K562 (cell line): ENCODE results near the gene ITPK1. TPM values are rescaled to one million over a fixed set of nuclear protein-coding genes. Genes with fewer than 3 reads are reported as not detected.

Source experiments
- ATAC-seq: fragments of 200-7000 bp; cut with Tn5 transposase; 3 replicates; pipeline ENCODE4 v1.9.1; 2020; ENCODE audit warnings: moderate library complexity
- BruUV-seq: library from RNA; stranded (reverse); fragments of 400-500 nt; replicated peaks from 2 replicates; lab custom pipeline; 2021; lab: Mats Ljungman, UMichigan
- CTCF ChIA-PET: fragments of 300-600 bp; formaldehyde crosslinking; extraction: SDS; loops from one replicate; lab custom pipeline; 2021; ENCODE audit warnings: low intra/inter-chr PET ratio; lab: Yijun Ruan, JAX
- POLR2A ChIA-PET: fragments of 300-600, 350-650 bp; sonication (Branson Sonifier 250); formaldehyde crosslinking; extraction: SDS; loops from one replicate; lab custom pipeline; 2021; ENCODE audit warnings: antibody characterized with exemption, inconsistent platforms; lab: Yijun Ruan, JAX
- DNase-seq, 4 experiments: peaks; one replicate each; pipeline versions ENCODE4 v3.0.0 to v3.0.0-alpha.2; 2011 to 2018; ENCODE audit warnings: low spot score in 3 of 4, mixed read lengths in 3 of 4; ENCODE audit errors: extremely low read depth in 1 of 4
- FAIRE-seq: peaks from 2 replicates; lab custom pipeline; 2011; peaks lifted over from hg19 to GRCh38; lab: Jason Lieb, UNC
- H2AFZ ChIP-seq: 2 replicates; pipeline ENCODE4 v1.6.0; 2011; ENCODE audit warnings: low read depth, low read length, control low read depth, inconsistent platforms
- H3K27ac ChIP-seq: fragments of 200-600 bp; 3 replicates; pipeline ENCODE4 v1.8.0; 2011; ENCODE audit warnings: low read depth, mild to moderate bottlenecking, control low read depth, inconsistent platforms, low read length, moderate library complexity, mixed read lengths; ENCODE audit errors: extremely low read depth
- H3K27me3 ChIP-seq, 2 experiments: fragments of 300-600 bp in 1 of 2; 2 replicates in 1 of 2; 3 replicates in 1 of 2; pipeline versions ENCODE4 v1.6.0 to v1.8.0; 2011; ENCODE audit warnings: inconsistent platforms in 2 of 2, low read length in 2 of 2, mild to moderate bottlenecking in 1 of 2, mixed read lengths in 1 of 2, moderate library complexity in 1 of 2; ENCODE audit not compliant: control insufficient read depth in 2 of 2, insufficient read depth in 2 of 2
- H3K36me3 ChIP-seq: fragments of 300-600 bp; 3 replicates; pipeline ENCODE4 v1.8.0; 2011; ENCODE audit warnings: mild to moderate bottlenecking, low read length, inconsistent platforms; ENCODE audit not compliant: control insufficient read depth, insufficient read depth
- H3K4me1 ChIP-seq, 2 experiments: fragments of 200-600 bp in 1 of 2; replicated peaks in 1 of 2; 2 replicates in 1 of 2; 3 replicates in 1 of 2; pipeline versions ENCODE4 v1.5.1 to v1.8.0; 2011; ENCODE audit warnings: inconsistent platforms in 2 of 2, low read length in 2 of 2, mild to moderate bottlenecking in 1 of 2, mixed read lengths in 1 of 2, moderate library complexity in 1 of 2; ENCODE audit not compliant: control insufficient read depth in 2 of 2, insufficient read depth in 2 of 2
- H3K4me2 ChIP-seq: 2 replicates; pipeline ENCODE4 v1.6.1; 2011; ENCODE audit warnings: low read length, control low read depth, inconsistent platforms, mixed read lengths; ENCODE audit not compliant: insufficient read depth
- H3K4me3 ChIP-seq: fragments of 200-600 bp; sonication (generic), shearing (Covaris generic); 2 replicates; pipeline ENCODE4 v1.5.1; 2016; ENCODE audit warnings: control low read depth, inconsistent platforms
- H3K79me2 ChIP-seq: fragments of 200-600 bp; 3 replicates; pipeline ENCODE4 v1.8.0; 2011; ENCODE audit warnings: low read length, inconsistent platforms; ENCODE audit not compliant: control insufficient read depth, insufficient read depth
- H3K9ac ChIP-seq, 2 experiments: 2 replicates each; pipeline versions ENCODE4 v1.6.0 to v1.6.1; 2011; ENCODE audit warnings: low read depth in 2 of 2, low read length in 2 of 2, control low read depth in 1 of 2, inconsistent platforms in 1 of 2, mild to moderate bottlenecking in 1 of 2, mixed read lengths in 1 of 2; ENCODE audit not compliant: insufficient read depth in 1 of 2
- H3K9me1 ChIP-seq: one replicate; pipeline ENCODE4 v1.6.0; 2011; ENCODE audit warnings: inconsistent platforms, mild to moderate bottlenecking, low read length, moderate library complexity; ENCODE audit not compliant: control insufficient read depth, insufficient read depth
- H3K9me3 ChIP-seq: replicated peaks from 2 replicates; pipeline ENCODE4 v1.5.1; 2011; ENCODE audit warnings: low read depth, low read length, inconsistent platforms; ENCODE audit not compliant: control insufficient read depth, insufficient read depth
- H4K20me1 ChIP-seq: replicated peaks from 2 replicates; pipeline ENCODE4 v1.6.1; 2011; ENCODE audit warnings: low read length, inconsistent platforms, mixed read lengths; ENCODE audit not compliant: control insufficient read depth, insufficient read depth
- CBFB ChIP-seq: sonication (generic); formaldehyde crosslinking; IDR thresholded peaks from 2 replicates; pipeline ENCODE4 v1.4.0; 2020; ENCODE audit warnings: mild to moderate bottlenecking, missing genetic modification reagents
- TRIM25 ChIP-seq: fragments of 450-650 bp; IDR thresholded peaks from 2 replicates; pipeline ENCODE4 v1.7.0; 2016; ENCODE audit warnings: borderline replicate concordance
- WGBS: fragments of 100-300 bp; shearing (Covaris generic); methylation state at CpG from one replicate; pipeline ENCODE4 v1.1.6; 2016; ENCODE audit warnings: low coverage, mixed read lengths; ENCODE audit not compliant: insufficient coverage; ENCODE audit errors: missing lambda C conversion rate; 5-methylcytosine and 5-hydroxymethylcytosine counted together
- in situ Hi-C: fragments of 300-500 bp; cut with MboI; formaldehyde crosslinking; loops from 4 replicates; pipeline ENCODE4 v1.15.0; 2018; ENCODE audit warnings: inconsistent platforms, mixed read lengths
- intact Hi-C: fragments of 100-400 bp; cut with micrococcal nuclease; formaldehyde crosslinking; loops from 2 replicates; pipeline ENCODE4 v1.14.2; 2022
- polyA plus RNA-seq, 8 experiments: library from polyadenylated mRNA; depleted of rRNA in 4 of 8; stranded (reverse) in 5 of 8; unstranded in 3 of 8; fragments of >200 nt; fragmentation: Nextera tagmentation in 2 of 8; fragmentation: Illumina TruSeq in 1 of 8; extraction: Ambion mirVana in 2 of 8; extraction: Trizol in 1 of 8; gene quantifications; 2 replicates each; pipeline versions ENCODE4 v1.2.1 to v1.2.3, GENCODE V29; 2011 to 2014; ENCODE audit warnings: inconsistent platforms in 1 of 8, missing spikeins in 1 of 8
- total RNA-seq, 7 experiments: library from RNA; depleted of rRNA in 6 of 7; stranded (reverse); fragments of >200 nt in 6 of 7; fragmentation: Illumina TruSeq in 2 of 7; extraction: Trizol in 2 of 7; gene quantifications; 2 replicates each; pipeline versions ENCODE4 v1.2.1 to v1.2.3, GENCODE V29; 2011 to 2021; ENCODE audit warnings: low replicate concordance in 1 of 7

ITPK1 gene
- total and polyA plus RNA-seq, 9 of the 15 experiments (the other 6 are each of a cell fraction or from before 2014, with no cell fraction given): 1.2 to 39.2 (median 23.0) TPM

- no peaks in the 10 kb centered on the region for H3K27me3 ChIP-seq
- H3K36me3 ChIP-seq: peaks cover 6% of the 10 kb centered on the region; the same call in 1 of the 3 replicates
- H3K9me3 ChIP-seq: no peaks in the 10 kb centered on the region
- BruUV-seq: no TSS peak
- TF ChIP-seq CBFB (CRISPR knock-in tag) (no peak), TRIM25 (no peak)
- DNase-seq: no peak
- in situ Hi-C loops: no loop called here
- peaks cover 7% of the 10 kb centered on the region for H3K9me1 ChIP-seq
- no peak overlapping the region for H3K4me3 ChIP-seq
- POLR2A ChIA-PET: no interaction called here
- intact Hi-C loops: no loop called here
- FAIRE-seq: no peak
- no peak for ATAC-seq
- CTCF ChIA-PET: no interaction called here
- H2AFZ ChIP-seq: no peak overlapping the region
- no peak overlapping the region for H3K4me2 ChIP-seq
- H3K79me2 ChIP-seq: no peaks in the 10 kb centered on the region
- H3K9ac ChIP-seq: no peak overlapping the region
- WGBS: 63% methylated on average over 7 of the region's 12 CpGs
- H4K20me1 ChIP-seq: 0 out of 2 replicates have a peak, but pooled peaks cover 5% of the 10 kb centered on the region
- H3K27ac ChIP-seq: no peak overlapping the region
- H3K4me1 ChIP-seq: peaks cover 0 to 37% of the 10 kb centered on the region in 2 experiments; a peak in 3 of 5 replicates
Measured at GRCh38 chr14:92946847-92947545, 168.7 kb downstream of the ITPK1 start.
